HL-60 (cell line): ENCODE data around the gene KLF2.

ENCODE experiments used
- DNase-seq, 2 experiments: peaks; one replicate each; pipeline ENCODE4 v3.0.0-alpha.2; 2010 to 2020; ENCODE audit warnings: low read depth in 1 of 2, low spot score in 1 of 2
- H3K27ac ChIP-seq: fragments of 250-450 bp; sonication (Bioruptor Pico); replicated peaks from 2 replicates; pipeline ENCODE4 v1.5.1; 2020; ENCODE audit warnings: mild to moderate bottlenecking, moderate library complexity
- H3K27me3 ChIP-seq: fragments of 250-450 bp; sonication (Bioruptor Pico); 2 replicates; pipeline ENCODE4 v1.5.1; 2021; ENCODE audit warnings: mild to moderate bottlenecking, moderate library complexity; ENCODE audit not compliant: insufficient read depth, poor library complexity, severe bottlenecking
- H3K4me3 ChIP-seq: replicated peaks from 2 replicates; pipeline ENCODE4 v1.5.1; 2011; ENCODE audit warnings: mild to moderate bottlenecking, control low read depth, low read length; ENCODE audit not compliant: insufficient read depth
- CTCF ChIP-seq: IDR thresholded peaks from one replicate; pipeline ENCODE4 v1.5.1; 2011; ENCODE audit warnings: low read length, control low read depth, inconsistent platforms; ENCODE audit not compliant: insufficient read depth
- GABPA ChIP-seq: IDR thresholded peaks from 2 replicates; pipeline ENCODE4 v1.6.1; 2012; ENCODE audit warnings: low read depth
- POLR2AphosphoS5 ChIP-seq: IDR thresholded peaks from 2 replicates; pipeline ENCODE4 v1.6.1; 2012; ENCODE audit warnings: low read depth
- REST ChIP-seq: IDR thresholded peaks from 2 replicates; pipeline ENCODE4 v1.6.1; 2012; ENCODE audit warnings: low read depth; ENCODE audit not compliant: insufficient replicate concordance
- SPI1 ChIP-seq: IDR thresholded peaks from 2 replicates; pipeline ENCODE4 v1.6.1; 2012; ENCODE audit warnings: low read depth, mild to moderate bottlenecking, borderline replicate concordance

KLF2 gene

GRCh38 chr19:16288544-16288943 lies 36.1 kb upstream of the KLF2 start:
- TF ChIP-seq GABPA (no peak), SPI1 (no peak), POLR2AphosphoS5 (no peak), REST (no peak), CTCF (no peak)
- Histone ChIP-seq H3K27ac (no peak overlapping the region), H3K4me3 (no peak overlapping the region), H3K27me3 (peaks cover 2% of the 10 kb centered on the region)
- no peak for DNase-seq

GRCh38 chr19:16289594-16289993 lies 35.0 kb upstream of the KLF2 start:
- Histone ChIP-seq H3K4me3 (no peak overlapping the region), H3K27ac (no peak overlapping the region), H3K27me3 (peaks cover 2% of the 10 kb centered on the region)
- DNase-seq, result no peak
- TF ChIP-seq CTCF (no peak), REST (no peak), GABPA (no peak), POLR2AphosphoS5 (no peak)

GRCh38 chr19:16290692-16291091 lies 33.9 kb upstream of the KLF2 start:
- peaks cover 2% of the 10 kb centered on the region for H3K27me3 ChIP-seq
- H3K27ac ChIP-seq, result no peak overlapping the region
- TF ChIP-seq SPI1, result no peak
- TF ChIP-seq POLR2AphosphoS5, result no peak
- TF ChIP-seq CTCF, result no peak
- no peak for TF ChIP-seq REST
- TF ChIP-seq GABPA, result no peak
- H3K4me3 ChIP-seq, result no peak overlapping the region
- no peak for DNase-seq
